Esophagus squamous epithelium (tissue), 5 donors: ENCODE measurements around the gene HNRNPD. TPM values are rescaled to one million over a fixed set of nuclear protein-coding genes. Genes with fewer than 3 reads are reported as not detected.

Source experiments
- DNase-seq: peaks from one replicate; lab custom pipeline; 2025; lab: John Stamatoyannopoulos, UW
- H3K27ac ChIP-seq, 4 donors: fragments of 200-600 bp; sonication (generic); one replicate each; pipeline ENCODE4 v1.5.1; 2016 to 2019; ENCODE audit warnings: mild to moderate bottlenecking in 1 of 4
- H3K27me3 ChIP-seq, 4 donors: fragments of 200-600 bp; sonication (generic); 1 replicate in 3 of 4; 2 replicates in 1 of 4; pipeline versions ENCODE4 v1.5.1 to v1.6.0; 2017 to 2021; ENCODE audit warnings: antibody characterized with exemption in 1 of 4
- H3K36me3 ChIP-seq, 3 donors: fragments of 200-600 bp; sonication (generic); one replicate each; pipeline ENCODE4 v1.5.1; 2016 to 2019
- H3K4me1 ChIP-seq, 3 donors: fragments of 200-600 bp; sonication (generic); one replicate each; pipeline ENCODE4 v1.5.1; 2017 to 2019
- H3K4me3 ChIP-seq, 4 donors: fragments of 200-600 bp; sonication (generic); 1 replicate in 3 of 4; 2 replicates in 1 of 4; pipeline ENCODE4 v1.5.1; 2016 to 2019; ENCODE audit warnings: mild to moderate bottlenecking in 2 of 4, moderate library complexity in 1 of 4
- H3K9me3 ChIP-seq, 3 donors: fragments of 200-600 bp; sonication (generic); one replicate each; pipeline ENCODE4 v1.5.1; 2016 to 2019
- CTCF ChIP-seq, 6 experiments: fragments of 450-650 bp in 4 of 6; fragments of 200-600 bp in 2 of 6; sonication (generic) in 2 of 6; IDR thresholded peaks; one replicate each; pipeline ENCODE4 v1.5.1; 2016 to 2019; ENCODE audit warnings: antibody characterized with exemption in 6 of 6, mild to moderate bottlenecking in 4 of 6, moderate library complexity in 4 of 6
- POLR2A ChIP-seq, 4 donors: fragments of 450-650 bp; IDR thresholded peaks; one replicate each; pipeline ENCODE4 v1.6.1; 2017; ENCODE audit warnings: antibody characterized with exemption in 4 of 4, mild to moderate bottlenecking in 4 of 4, moderate library complexity in 3 of 4
- WGBS, 2 donors: methylation state at CpG; one replicate each; pipeline ENCODE4 v1.1.5; 2018; 5-methylcytosine and 5-hydroxymethylcytosine counted together
- intact Hi-C: fragments of 100-400 bp; cut with DNase I; formaldehyde crosslinking; loops from one replicate; pipeline ENCODE4 v1.15.0; 2022
- total RNA-seq, 4 donors: library from RNA; depleted of rRNA; stranded (reverse); fragments of >200 nt; gene quantifications; one replicate each; pipeline ENCODE4 v1.1.0, GENCODE V29; 2016
- donor health status: DM: yes; HTN: yes; CAD: no.

HNRNPD gene
- total RNA-seq, 4 donors from 2014 or later = 49.9 to 105 (median 71.0) TPM

- no peak for DNase-seq
- no peaks in the 10 kb centered on the region for H3K36me3 ChIP-seq
- H3K4me3 ChIP-seq = no peak overlapping the region
- peaks cover 0 to 5% (median 0%) of the 10 kb centered on the region in 3 donors for H3K9me3 ChIP-seq
- H3K27ac ChIP-seq = no peak overlapping the region
- intact Hi-C loops = no loop called here
- peaks cover 0 to 14% (median 0%) of the 10 kb centered on the region in 3 donors for H3K4me1 ChIP-seq
- no peaks in the 10 kb centered on the region for H3K27me3 ChIP-seq
- TF ChIP-seq POLR2A (IDR thresholded peaks at IDR 0.05) = no peak
- TF ChIP-seq CTCF (IDR thresholded peaks at IDR 0.05) = no peak
- 81 to 86% methylated on average over 2 of the region's 2 CpGs for WGBS, 2 donors
These were observed 8.0 kb upstream of the HNRNPD start for GRCh38 chr4:82381661-82382296.

- peaks cover 0 to 17% (median under 1%) of the 10 kb centered on the region in 3 donors for H3K4me1 ChIP-seq
- no peaks in the 10 kb centered on the region for H3K36me3 ChIP-seq
- DNase-seq = no peak
- WGBS, 2 donors = 100% methylated on average over 1 to 2 of the region's 3 CpGs
- H3K4me3 ChIP-seq = no peak overlapping the region
- no peak overlapping the region for H3K27ac ChIP-seq
- no peaks in the 10 kb centered on the region for H3K27me3 ChIP-seq
- intact Hi-C loops = no loop called here
- peaks cover 0 to 4% (median 0%) of the 10 kb centered on the region in 3 donors for H3K9me3 ChIP-seq
- TF ChIP-seq POLR2A (IDR thresholded peaks at IDR 0.05) (no peak), CTCF (IDR thresholded peaks at IDR 0.05) (no peak)
These were observed 7.4 kb upstream of the HNRNPD start for GRCh38 chr4:82381235-82381634.

- Histone ChIP-seq H3K36me3 (no peaks in the 10 kb centered on the region), H3K9me3 (peaks cover 0 to under 1% (median 0%) of the 10 kb centered on the region in 3 donors), H3K4me3 (no peak overlapping the region), H3K4me1 (peaks cover 3 to 21% (median 5%) of the 10 kb centered on the region in 3 donors), H3K27ac (no peak overlapping the region), H3K27me3 (no peaks in the 10 kb centered on the region)
- TF ChIP-seq POLR2A (IDR thresholded peaks at IDR 0.05) (no peak), CTCF (IDR thresholded peaks at IDR 0.05) (no peak)
- WGBS, 2 donors = 70% methylated on average over 4 of the region's 4 CpGs; no CpG with 5 or more reads in 1 of the 2 donors
- intact Hi-C loops = no loop called here
- DNase-seq = no peak
These were observed 7.0 kb upstream of the HNRNPD start for GRCh38 chr4:82380831-82381230.

GRCh38 chr4:82380344-82380743 is 6.6 kb upstream of the HNRNPD start:
- no peak for DNase-seq

More at GRCh38 chr4:82380344-82380743, 6.6 kb upstream of the HNRNPD start:
- no peak overlapping the region for H3K4me3 ChIP-seq
- peaks cover 7 to 26% (median 10%) of the 10 kb centered on the region in 3 donors for H3K4me1 ChIP-seq
- no peaks in the 10 kb centered on the region for H3K36me3 ChIP-seq
- TF ChIP-seq POLR2A (IDR thresholded peaks at IDR 0.05) = no peak
- TF ChIP-seq CTCF (IDR thresholded peaks at IDR 0.05) = peak in 2 of 6 experiments; percentile 7 to 27
- WGBS, 2 donors = 44 to 73% methylated on average over 4 of the region's 9 CpGs
- H3K27ac ChIP-seq = no peak overlapping the region
- intact Hi-C loops = no loop called here
- H3K27me3 ChIP-seq = no peaks in the 10 kb centered on the region
- H3K9me3 ChIP-seq = no peaks in the 10 kb centered on the region
